GM23338 (cell line): ENCODE data around the gene MYCL. TPM values are rescaled to one million over a fixed set of nuclear protein-coding genes. Genes with fewer than 3 reads are reported as not detected.

Experiments
- ATAC-seq: fragments of 200-7000 bp; cut with Tn5 transposase; 3 replicates; pipeline ENCODE4 v1.9.1; 2020
- DNase-seq: peaks from one replicate; pipeline ENCODE4 v3.0.0-alpha.2; 2015; ENCODE audit warnings: low spot score
- H2AFZ ChIP-seq: fragments of 200-600 bp; sonication (generic); 2 replicates; pipeline ENCODE4 v1.8.0; 2016; ENCODE audit warnings: antibody characterized with exemption, mild to moderate bottlenecking, moderate library complexity
- H3F3A ChIP-seq: fragments of 200-600 bp; sonication (generic); replicated peaks from 2 replicates; pipeline ENCODE4 v1.8.0; 2017; ENCODE audit warnings: antibody characterized with exemption, mixed run types, low read depth
- H3K27ac ChIP-seq: fragments of 200-600 bp; sonication (generic); 2 replicates; pipeline ENCODE4 v1.6.1; 2016; ENCODE audit warnings: low read depth
- H3K27me3 ChIP-seq: fragments of 200-600 bp; sonication (generic); 2 replicates; pipeline ENCODE4 v1.8.0; 2016; ENCODE audit warnings: mild to moderate bottlenecking, mixed run types, moderate library complexity; ENCODE audit not compliant: insufficient read depth
- H3K36me3 ChIP-seq: fragments of 200-600 bp; sonication (generic); 2 replicates; pipeline ENCODE4 v1.8.0; 2016; ENCODE audit warnings: mild to moderate bottlenecking; ENCODE audit not compliant: insufficient read depth
- H3K4me1 ChIP-seq: fragments of 200-600 bp; sonication (generic); 2 replicates; pipeline ENCODE4 v1.8.0; 2016; ENCODE audit warnings: mild to moderate bottlenecking, moderate library complexity; ENCODE audit not compliant: insufficient read depth
- H3K4me2 ChIP-seq: fragments of 200-600 bp; sonication (generic); 2 replicates; pipeline ENCODE4 v1.7.1; 2017; ENCODE audit warnings: mixed run types
- H3K4me3 ChIP-seq: fragments of 200-600 bp; sonication (generic); 2 replicates; pipeline ENCODE4 v1.6.1; 2016; ENCODE audit warnings: mixed run types
- H3K79me2 ChIP-seq: fragments of 200-600 bp; sonication (generic); replicated peaks from 2 replicates; pipeline ENCODE4 v1.8.0; 2017; ENCODE audit warnings: mild to moderate bottlenecking; ENCODE audit not compliant: insufficient read depth
- H3K9me2 ChIP-seq: fragments of 200-600 bp; sonication (generic); 2 replicates; pipeline ENCODE4 v1.8.0; 2017; ENCODE audit not compliant: insufficient read depth
- H4K20me1 ChIP-seq: fragments of 200-600 bp; sonication (generic); replicated peaks from 2 replicates; pipeline ENCODE4 v1.8.0; 2017; ENCODE audit warnings: mild to moderate bottlenecking; ENCODE audit not compliant: insufficient read depth
- H3K27ac Mint-ChIP-seq: 2 replicates; pipeline ENCODE4 v1.8.0; 2020; ENCODE audit warnings: inconsistent platforms, mild to moderate bottlenecking, moderate library complexity, mixed read lengths
- H3K27me3 Mint-ChIP-seq: 3 replicates; pipeline ENCODE4 v1.8.0; 2022; ENCODE audit warnings: low read depth, mild to moderate bottlenecking, moderate library complexity, mixed read lengths, inconsistent platforms; ENCODE audit not compliant: insufficient read depth, poor library complexity
- H3K36me3 Mint-ChIP-seq: 3 replicates; pipeline ENCODE4 v1.8.0; 2021; ENCODE audit warnings: low read depth, mild to moderate bottlenecking, inconsistent platforms, moderate library complexity, mixed read lengths
- H3K4me1 Mint-ChIP-seq: 3 replicates; pipeline ENCODE4 v1.8.0; 2020; ENCODE audit warnings: mild to moderate bottlenecking, inconsistent platforms, mixed read lengths
- H3K4me3 Mint-ChIP-seq: 3 replicates; pipeline ENCODE4 v1.8.0; 2021; ENCODE audit warnings: moderate library complexity, mild to moderate bottlenecking, inconsistent platforms, mixed read lengths
- H3K9me3 Mint-ChIP-seq: 3 replicates; pipeline ENCODE4 v1.8.0; 2020; ENCODE audit warnings: moderate library complexity, mild to moderate bottlenecking, inconsistent platforms, mixed read lengths
- CREB1 ChIP-seq: fragments of 250-450 bp; sonication (Bioruptor Pico); IDR thresholded peaks from 2 replicates; pipeline ENCODE4 v1.5.0; 2020; ENCODE audit warnings: low read depth, mild to moderate bottlenecking, moderate library complexity
- NANOG ChIP-seq: IDR thresholded peaks from 2 replicates; pipeline ENCODE4 v1.6.1; 2016; ENCODE audit warnings: antibody characterized with exemption, borderline replicate concordance
- ZNF462 ChIP-seq: fragments of 250-450 bp; sonication (Bioruptor Pico); IDR thresholded peaks from 2 replicates; pipeline ENCODE4 v1.5.0; 2020; ENCODE audit warnings: mild to moderate bottlenecking, moderate library complexity
- polyA plus RNA-seq: library from polyadenylated mRNA; unstranded; fragments of >200 nt; fragmentation: Nextera tagmentation; extraction: Ambion mirVana; gene quantifications from 2 replicates; pipeline ENCODE4 v1.2.1, GENCODE V29; 2016
- total RNA-seq: library from RNA; depleted of rRNA; stranded (reverse); fragments of >200 nt; shearing (Covaris generic); gene quantifications from 2 replicates; pipeline ENCODE4 v1.2.3, GENCODE V29; 2014
- TF ChIP-seq, protein P1 (sequence below): IDR thresholded peaks from 2 replicates; pipeline ENCODE4 v1.6.1; 2016; ENCODE audit warnings: antibody characterized with exemption

Gene MYCL
- total and polyA plus RNA-seq, 2 experiments from 2014 or later: 8.2 to 41.1 TPM

DNA sequence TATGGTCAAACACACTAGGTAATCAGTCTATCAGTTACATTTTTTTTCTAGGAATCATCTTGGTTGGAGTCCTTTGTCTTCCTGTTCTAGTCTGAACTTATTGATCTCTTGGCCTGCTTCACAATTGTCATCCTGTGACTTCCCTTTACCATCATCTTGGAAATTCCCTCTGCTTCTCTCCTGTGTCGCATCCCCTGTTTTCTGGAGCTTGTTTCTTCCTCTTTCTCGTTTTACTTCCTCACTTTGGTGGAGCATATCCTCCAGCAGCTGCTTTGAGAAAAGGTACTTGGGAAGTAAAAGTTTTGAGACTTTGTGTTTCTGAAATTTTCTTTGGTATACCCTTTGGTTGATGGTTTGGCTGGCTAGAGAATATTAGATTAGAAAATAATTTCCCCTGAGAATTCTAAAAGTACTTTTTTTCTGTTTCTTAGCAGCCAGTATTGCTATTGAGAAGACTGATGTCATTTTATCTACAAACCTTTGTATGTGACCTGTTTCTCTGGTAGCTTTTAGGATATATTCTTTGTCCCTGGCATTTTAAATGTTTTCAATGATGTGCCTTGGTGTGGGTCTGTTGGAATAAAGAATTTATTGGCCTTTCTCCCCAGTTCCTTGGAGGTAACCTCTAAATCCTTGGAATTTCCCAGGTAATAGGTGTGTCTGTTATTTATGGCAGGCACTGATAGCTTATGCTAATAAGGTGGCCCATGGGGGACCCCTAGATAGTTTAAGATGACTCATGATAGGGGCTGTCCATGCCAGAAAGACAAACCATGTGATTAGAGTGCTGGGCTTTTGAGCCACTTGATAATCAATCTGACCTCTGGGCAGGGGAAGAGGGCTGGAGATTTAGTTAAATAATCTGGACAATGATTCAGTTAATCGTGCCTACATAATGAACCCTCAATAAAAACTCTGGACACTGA is 6.1 kb upstream of the MYCL start:
- Histone ChIP-seq H3K4me3 (no peak overlapping the region), H3K9me2 (no peaks in the 10 kb centered on the region), H3K4me1 (peaks cover 5% of the 10 kb centered on the region; the same call in 1 of the 2 replicates), H3K36me3 (0 out of 2 replicates have a peak, but pooled peaks cover 6% of the 10 kb centered on the region), H3K4me2 (no peak overlapping the region), H3K27ac (no peak overlapping the region), H4K20me1 (no peaks in the 10 kb centered on the region), H3K27me3 (peaks cover 16% of the 10 kb centered on the region), H2AFZ (no peak overlapping the region), H3K79me2 (no peaks in the 10 kb centered on the region), H3F3A (peaks cover 8% of the 10 kb centered on the region)
- peaks cover 19% of the 10 kb centered on the region for H3K36me3 Mint-ChIP-seq
- DNase-seq (no peak), ATAC-seq (no peak)
- peaks cover 38% of the 10 kb centered on the region for H3K9me3 Mint-ChIP-seq
- H3K4me3 Mint-ChIP-seq: no peak overlapping the region
- no peak overlapping the region for H3K27ac Mint-ChIP-seq
- H3K27me3 Mint-ChIP-seq: peaks cover 19% of the 10 kb centered on the region
- peaks cover 4% of the 10 kb centered on the region for H3K4me1 Mint-ChIP-seq
- TF ChIP-seq, protein P1, sequence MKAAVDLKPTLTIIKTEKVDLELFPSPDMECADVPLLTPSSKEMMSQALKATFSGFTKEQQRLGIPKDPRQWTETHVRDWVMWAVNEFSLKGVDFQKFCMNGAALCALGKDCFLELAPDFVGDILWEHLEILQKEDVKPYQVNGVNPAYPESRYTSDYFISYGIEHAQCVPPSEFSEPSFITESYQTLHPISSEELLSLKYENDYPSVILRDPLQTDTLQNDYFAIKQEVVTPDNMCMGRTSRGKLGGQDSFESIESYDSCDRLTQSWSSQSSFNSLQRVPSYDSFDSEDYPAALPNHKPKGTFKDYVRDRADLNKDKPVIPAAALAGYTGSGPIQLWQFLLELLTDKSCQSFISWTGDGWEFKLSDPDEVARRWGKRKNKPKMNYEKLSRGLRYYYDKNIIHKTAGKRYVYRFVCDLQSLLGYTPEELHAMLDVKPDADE: no peak
- TF ChIP-seq ZNF462 (no peak), CREB1 (CRISPR knock-in tag) (no peak), NANOG (no peak)
